GM12878 (cell line): ENCODE results near the gene NEAT1. TPM values are rescaled to one million over a fixed set of nuclear protein-coding genes. Genes with fewer than 3 reads are reported as not detected.

Experiments used
- ATAC-seq: fragments of 200-7000 bp; cut with Tn5 transposase; 3 replicates; pipeline ENCODE4 v1.9.1; 2020; ENCODE audit warnings: mild to moderate bottlenecking, moderate library complexity
- BruUV-seq: library from RNA; stranded (reverse); fragments of 400-500 nt; replicated peaks from 2 replicates; lab custom pipeline; 2021; lab: Mats Ljungman, UMichigan
- CTCF ChIA-PET: fragments of 300-600 bp; sonication (Branson Sonifier 250); formaldehyde crosslinking; extraction: SDS; loops from one replicate; lab custom pipeline; 2021; ENCODE audit warnings: inconsistent platforms; lab: Yijun Ruan, JAX
- POLR2A ChIA-PET: fragments of 350-600 bp; formaldehyde crosslinking; extraction: SDS; loops from one replicate; lab custom pipeline; 2021; ENCODE audit warnings: inconsistent platforms; lab: Charles Lee
- RAD21 ChIA-PET: fragments of 300-600 bp; sonication (Branson Sonifier 250); formaldehyde crosslinking; loops from one replicate; lab custom pipeline; 2023; ENCODE audit warnings: antibody characterized with exemption; ENCODE audit not compliant: unreplicated experiment; lab: Charles Lee
- SMC1A ChIA-PET: fragments of 300-600 bp; sonication (Branson Sonifier 250); formaldehyde crosslinking; loops from one replicate; lab custom pipeline; 2023; ENCODE audit not compliant: unreplicated experiment, uncharacterized antibody; lab: Charles Lee
- DNase-seq: peaks from one replicate; pipeline ENCODE4 v3.0.0-alpha.2; 2011; ENCODE audit warnings: low read depth, low spot score
- FAIRE-seq: peaks from 3 replicates; lab custom pipeline; 2011; peaks lifted over from hg19 to GRCh38; lab: Jason Lieb, UNC
- H2AFZ ChIP-seq: 2 replicates; pipeline ENCODE4 v1.6.0; 2011; ENCODE audit warnings: low read depth, low read length, control low read depth; ENCODE audit not compliant: control insufficient read depth
- H3K27ac ChIP-seq: 2 replicates; pipeline ENCODE4 v1.5.1; 2011; ENCODE audit warnings: control low read depth; ENCODE audit not compliant: control insufficient read depth, insufficient read depth
- H3K27me3 ChIP-seq, 2 experiments: replicated peaks in 1 of 2; 2 replicates each; pipeline versions ENCODE4 v1.6.0 to v1.6.1; 2011; ENCODE audit warnings: low read length in 1 of 2; ENCODE audit not compliant: control insufficient read depth in 2 of 2, insufficient read depth in 2 of 2
- H3K36me3 ChIP-seq, 2 experiments: 2 replicates each; pipeline ENCODE4 v1.5.1; 2011; ENCODE audit warnings: low read length in 1 of 2; ENCODE audit not compliant: control insufficient read depth in 2 of 2, insufficient read depth in 2 of 2
- H3K4me1 ChIP-seq: 2 replicates; pipeline ENCODE4 v1.6.1; 2011; ENCODE audit warnings: mild to moderate bottlenecking, low read length, moderate library complexity, mixed read lengths; ENCODE audit not compliant: control insufficient read depth, insufficient read depth
- H3K4me2 ChIP-seq: 2 replicates; pipeline ENCODE4 v1.6.0; 2011; ENCODE audit warnings: control low read depth; ENCODE audit not compliant: control insufficient read depth, insufficient read depth
- H3K4me3 ChIP-seq: fragments of 200-600 bp; sonication (generic); 2 replicates; pipeline ENCODE4 v1.5.1; 2016
- H3K79me2 ChIP-seq: 2 replicates; pipeline ENCODE4 v1.6.0; 2011; ENCODE audit warnings: low read length; ENCODE audit not compliant: control insufficient read depth, insufficient read depth
- H3K9ac ChIP-seq: 2 replicates; pipeline ENCODE4 v1.8.0; 2011; ENCODE audit warnings: low read length, control low read depth, mixed read lengths; ENCODE audit not compliant: control insufficient read depth, insufficient read depth
- H3K9me3 ChIP-seq: replicated peaks from 3 replicates; pipeline ENCODE4 v1.5.1; 2011; ENCODE audit warnings: mild to moderate bottlenecking, low read length; ENCODE audit not compliant: control insufficient read depth, insufficient read depth
- H4K20me1 ChIP-seq: 2 replicates; pipeline ENCODE4 v1.6.0; 2011; ENCODE audit not compliant: control insufficient read depth, insufficient read depth
- ATF3 ChIP-seq: IDR thresholded peaks from 2 replicates; pipeline ENCODE4 v1.6.1; 2011; ENCODE audit warnings: low read depth, mild to moderate bottlenecking, low read length, moderate library complexity, borderline replicate concordance; ENCODE audit errors: extremely low read depth
- CHD1 ChIP-seq: IDR thresholded peaks from 2 replicates; pipeline ENCODE4 v1.6.1; 2012; ENCODE audit warnings: low read depth, low read length, improper control_type of control experiment
- MTA2 ChIP-seq: fragments of 450-650 bp; IDR thresholded peaks from 2 replicates; pipeline ENCODE4 v1.6.1; 2016; ENCODE audit warnings: low read depth, mild to moderate bottlenecking, moderate library complexity
- MYC ChIP-seq: IDR thresholded peaks from 2 replicates; pipeline ENCODE4 v1.6.1; 2011; ENCODE audit warnings: mild to moderate bottlenecking, low read length, moderate library complexity, inconsistent platforms; ENCODE audit not compliant: insufficient read depth, insufficient replicate concordance, insufficient read length, severe bottlenecking
- NR2F1 ChIP-seq: fragments of 450-650 bp; conservative IDR thresholded peaks from 2 replicates; pipeline ENCODE4 v1.6.1; 2017; ENCODE audit warnings: mild to moderate bottlenecking
- POLR2AphosphoS2 ChIP-seq: IDR thresholded peaks from 2 replicates; pipeline ENCODE4 v1.6.1; 2011; ENCODE audit warnings: low read depth, mild to moderate bottlenecking, low read length, improper control_type of control experiment, moderate library complexity
- SMAD1 ChIP-seq: fragments of 450-650 bp; IDR thresholded peaks from 2 replicates; pipeline ENCODE4 v1.6.1; 2018; ENCODE audit warnings: mild to moderate bottlenecking, low read depth; ENCODE audit not compliant: partially characterized antibody
- SUPT20H ChIP-seq: IDR thresholded peaks from 2 replicates; pipeline ENCODE4 v1.6.1; 2011; ENCODE audit warnings: low read depth, mild to moderate bottlenecking, low read length, moderate library complexity, borderline replicate concordance; ENCODE audit not compliant: control insufficient read depth
- WRNIP1 ChIP-seq: IDR thresholded peaks from 2 replicates; pipeline ENCODE4 v1.6.1; 2011; ENCODE audit warnings: low read depth, low read length, improper control_type of control experiment, borderline replicate concordance
- ZBTB4 ChIP-seq: fragments of 450-650 bp; formaldehyde crosslinking; IDR thresholded peaks from 2 replicates; pipeline ENCODE4 v1.4.0; 2022; ENCODE audit warnings: mild to moderate bottlenecking, moderate library complexity
- ZNF687 ChIP-seq: fragments of 450-650 bp; IDR thresholded peaks from 2 replicates; pipeline ENCODE4 v1.6.1; 2017; ENCODE audit warnings: mild to moderate bottlenecking, moderate library complexity
- ZSCAN29 ChIP-seq: fragments of 450-650 bp; IDR thresholded peaks from 2 replicates; pipeline ENCODE4 v1.6.1; 2017; ENCODE audit warnings: mild to moderate bottlenecking, moderate library complexity
- WGBS: methylation state at CpG from one replicate; pipeline ENCODE4 v1.1.6; 2016; ENCODE audit warnings: low lambda C conversion rate; ENCODE audit not compliant: insufficient replicate concordance, insufficient coverage; ENCODE audit errors: missing lambda C conversion rate; 5-methylcytosine and 5-hydroxymethylcytosine counted together
- in situ Hi-C: fragments of 300-500 bp; cut with MboI; formaldehyde crosslinking; loops from 9 replicates; pipeline ENCODE4 v1.14.3; 2018; ENCODE audit warnings: mixed read lengths
- intact Hi-C: fragments of 100-400 bp; cut with micrococcal nuclease; formaldehyde crosslinking; loops from one replicate; pipeline ENCODE4 v1.14.2; 2022; ENCODE audit not compliant: unreplicated experiment
- polyA plus RNA-seq, 11 experiments: library from polyadenylated mRNA; depleted of rRNA in 4 of 11; unstranded in 6 of 11; stranded (reverse) in 5 of 11; fragments of >200 nt; fragmentation: Nextera tagmentation in 4 of 11; fragmentation: Illumina TruSeq in 1 of 11; extraction: Ambion mirVana in 4 of 11; extraction: Trizol in 1 of 11; gene quantifications; 1 replicate in 1 of 11; 2 replicates in 10 of 11; pipeline versions ENCODE4 v1.2.1 to v1.2.3, GENCODE V29; 2011 to 2016; ENCODE audit warnings: inconsistent platforms in 2 of 11, missing spikeins in 2 of 11, low read depth in 1 of 11
- total RNA-seq, 4 experiments: library from RNA; depleted of rRNA in 3 of 4; stranded (reverse); fragments of >200 nt in 3 of 4; fragmentation: Illumina TruSeq in 1 of 4; extraction: Trizol in 1 of 4; gene quantifications; 2 replicates each; pipeline versions ENCODE4 v1.2.1 to v1.2.3, GENCODE V29; 2013 to 2021

Gene NEAT1
- total and polyA plus RNA-seq, 10 of the 15 experiments (the other 5 are each of a cell fraction or from before 2014, with no cell fraction given) = 13.6 to 328 (median 69.4) TPM

- in situ Hi-C loops (no loop called here), intact Hi-C loops (loop anchor here (2.0 kb wide), 1 partner anchor 53 kb away; no protein-coding TSS in a partner anchor)
- FAIRE-seq (no peak), ATAC-seq (peak; percentile 0; the same call in 2 of the 3 replicates), DNase-seq (no peak)
- CTCF ChIA-PET = interaction anchor here (1.5 to 27.9 kb wide), 5 partner anchors 13 to 77 kb away, joined by 4 to 728 read pairs (median 10); no protein-coding TSS in a partner anchor
- Histone ChIP-seq H3K4me1 (peaks cover 74% of the 10 kb centered on the region), H3K27me3 (no peaks in the 10 kb centered on the region), H3K9me3 (no peaks in the 10 kb centered on the region), H3K4me2 (peak overlapping the region; percentile 77), H2AFZ (no peak overlapping the region; the same call in 1 of the 2 replicates), H3K9ac (peak overlapping the region; percentile 81), H3K36me3 (no peaks in the 10 kb centered on the region), H4K20me1 (no peaks in the 10 kb centered on the region), H3K79me2 (peaks cover 64% of the 10 kb centered on the region), H3K27ac (peak overlapping the region; percentile 100), H3K4me3 (peak overlapping the region; percentile 61)
- RAD21 ChIA-PET = interaction anchor here (0.7 to 14.2 kb wide), 13 partner anchors 9 to 131 kb away, joined by 3 to 282 read pairs (median 5); partner anchors contain the start of genes NEAT1 and ZNRD2
- WGBS = 1% methylated on average over 12 of the region's 12 CpGs
- SMC1A ChIA-PET = interaction anchor here (0.8 to 15.8 kb wide), 11 partner anchors 13 to 142 kb away, joined by 3 to 146 read pairs (median 5); partner anchors contain the start of gene NEAT1
- BruUV-seq = TSS peak; percentile 60
- POLR2A ChIA-PET = interaction anchor here (0.9 to 16.2 kb wide), 13 partner anchors 6 to 109 kb away, joined by 3 to 429 read pairs (median 7); partner anchors contain the start of gene NEAT1
- TF ChIP-seq WRNIP1 (peak; percentile 83; the same call in 1 of the 2 replicates), MTA2 (no peak), ZSCAN29 (no peak), CHD1 (peak; percentile 24; the same call in 1 of the 2 replicates), POLR2AphosphoS2 (peak; percentile 42; the same call in 1 of the 2 replicates), ZBTB4 (no peak), SUPT20H (no peak), MYC (no peak), NR2F1 (no peak), ATF3 (no peak), SMAD1 (no peak), ZNF687 (no peak; the same call in none of the 2 replicates)
Measured at GRCh38 chr11:65493367-65494176, 71.0 kb downstream of the NEAT1 start.
